ENCODE results near the gene ADARB2. TPM values are rescaled to one million over a fixed set of nuclear protein-coding genes. Genes with fewer than 3 reads are reported as not detected.

ADARB2 gene
- total and polyA plus RNA-seq, 2 experiments from 2014 or later, result 2.0 to 5.0 TPM

DNA sequence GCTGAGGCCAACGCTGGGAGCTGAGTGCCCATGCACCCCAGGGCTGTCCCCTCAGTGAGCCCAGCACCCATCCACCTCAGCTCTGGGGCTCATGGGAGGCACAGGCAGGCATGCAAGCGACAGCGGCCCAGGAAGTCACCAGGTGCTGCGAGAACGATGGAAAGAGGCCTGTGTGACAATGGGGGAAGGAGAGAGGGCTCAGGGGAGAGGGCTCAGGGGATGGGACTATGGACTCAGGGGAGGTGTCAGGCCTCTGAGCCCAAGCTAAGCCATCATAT, 388.6 kb downstream of the ADARB2 start (continued):
- TF ChIP-seq CREB1 (CRISPR knock-in tag; IDR thresholded peaks at IDR 0.05; ENCODE audit: low read depth), result no peak
- TF ChIP-seq, protein P1, sequence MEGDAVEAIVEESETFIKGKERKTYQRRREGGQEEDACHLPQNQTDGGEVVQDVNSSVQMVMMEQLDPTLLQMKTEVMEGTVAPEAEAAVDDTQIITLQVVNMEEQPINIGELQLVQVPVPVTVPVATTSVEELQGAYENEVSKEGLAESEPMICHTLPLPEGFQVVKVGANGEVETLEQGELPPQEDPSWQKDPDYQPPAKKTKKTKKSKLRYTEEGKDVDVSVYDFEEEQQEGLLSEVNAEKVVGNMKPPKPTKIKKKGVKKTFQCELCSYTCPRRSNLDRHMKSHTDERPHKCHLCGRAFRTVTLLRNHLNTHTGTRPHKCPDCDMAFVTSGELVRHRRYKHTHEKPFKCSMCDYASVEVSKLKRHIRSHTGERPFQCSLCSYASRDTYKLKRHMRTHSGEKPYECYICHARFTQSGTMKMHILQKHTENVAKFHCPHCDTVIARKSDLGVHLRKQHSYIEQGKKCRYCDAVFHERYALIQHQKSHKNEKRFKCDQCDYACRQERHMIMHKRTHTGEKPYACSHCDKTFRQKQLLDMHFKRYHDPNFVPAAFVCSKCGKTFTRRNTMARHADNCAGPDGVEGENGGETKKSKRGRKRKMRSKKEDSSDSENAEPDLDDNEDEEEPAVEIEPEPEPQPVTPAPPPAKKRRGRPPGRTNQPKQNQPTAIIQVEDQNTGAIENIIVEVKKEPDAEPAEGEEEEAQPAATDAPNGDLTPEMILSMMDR (conservative IDR thresholded peaks at IDR 0.05; ENCODE audit: low read depth in 2 of 2), result no peak
- TF ChIP-seq STAT1 (IDR thresholded peaks at IDR 0.05; ENCODE audit: unreplicated experiment), result no peak
- no peak for TF ChIP-seq POLR2AphosphoS5 (IDR thresholded peaks at IDR 0.05; ENCODE audit: low read depth)
- no peak for TF ChIP-seq NANOG (IDR thresholded peaks at IDR 0.05; ENCODE audit: borderline replicate concordance)
- no peak for TF ChIP-seq ZNF462 (CRISPR knock-in tag; IDR thresholded peaks at IDR 0.05)

DNA sequence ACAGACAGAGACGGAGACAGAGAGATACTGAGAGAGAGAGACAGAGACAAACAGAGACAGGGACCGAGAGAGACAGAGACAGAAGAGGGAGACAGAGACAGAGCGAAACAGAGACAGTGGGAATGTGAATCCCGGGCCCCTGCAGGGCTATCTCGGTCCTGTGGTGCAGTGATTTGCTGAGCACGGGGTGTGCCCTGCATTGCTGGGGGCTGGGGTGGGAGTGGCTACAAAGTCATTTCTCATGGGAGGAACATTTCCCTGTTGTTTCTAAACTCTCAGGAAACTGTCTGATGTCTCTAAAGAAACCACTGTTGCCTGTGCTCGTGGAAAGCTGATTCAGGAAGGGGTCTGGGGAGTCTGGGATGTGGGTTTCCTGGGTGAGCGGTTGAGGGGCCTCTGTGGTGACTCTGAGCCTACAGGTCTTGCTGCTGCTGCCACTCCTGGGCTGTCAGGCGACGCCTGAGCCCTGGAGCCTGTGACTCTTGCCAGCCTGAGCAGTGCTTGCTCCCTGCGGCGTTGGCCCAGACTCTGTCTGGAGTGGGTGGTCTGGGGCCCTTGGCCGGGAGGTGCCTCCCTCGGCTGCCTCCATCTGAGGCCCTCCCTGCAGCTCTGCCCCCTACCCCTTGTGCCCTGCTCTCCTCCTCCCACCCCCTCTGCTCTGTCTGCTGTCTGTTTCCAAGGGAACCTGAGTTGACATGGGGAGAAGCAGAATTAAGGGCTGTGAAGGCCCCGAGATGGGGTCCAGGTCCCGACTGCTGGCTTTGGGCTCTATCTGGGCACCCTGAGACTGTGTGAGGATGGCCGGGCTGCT, 389.2 kb downstream of the ADARB2 start:
- H3K27ac ChIP-seq (ENCODE audit: low read depth), result no peak overlapping the region
- H3K9me2 ChIP-seq (ENCODE audit: insufficient read depth), result 0 out of 2 replicates have a peak, but pooled peaks cover 2% of the 10 kb centered on the region
- DNase-seq (ENCODE audit: low spot score) (no peak), ATAC-seq (peak; percentile 83)
- no peaks in the 10 kb centered on the region for H3K36me3 ChIP-seq (ENCODE audit: insufficient read depth)
- H3K4me1 ChIP-seq (ENCODE audit: insufficient read depth), result no peaks in the 10 kb centered on the region
- H3K27me3 Mint-ChIP-seq (ENCODE audit: insufficient read depth, low read depth, poor library complexity), result peaks cover 11% of the 10 kb centered on the region
- H4K20me1 ChIP-seq (replicated peaks; ENCODE audit: insufficient read depth), result no peaks in the 10 kb centered on the region
- no peak overlapping the region for H3K4me2 ChIP-seq
- H3K4me1 Mint-ChIP-seq, result peaks cover 25% of the 10 kb centered on the region
- no peaks in the 10 kb centered on the region; the same call in 2 of the 3 replicates for H3K36me3 Mint-ChIP-seq (ENCODE audit: low read depth)
- no peaks in the 10 kb centered on the region for H3K27me3 ChIP-seq (ENCODE audit: insufficient read depth)
- no peaks in the 10 kb centered on the region for H3K79me2 ChIP-seq (replicated peaks; ENCODE audit: insufficient read depth)
- no peaks in the 10 kb centered on the region for H3K9me3 Mint-ChIP-seq
- no peak overlapping the region for H3K4me3 Mint-ChIP-seq
- H3K4me3 ChIP-seq, result no peak overlapping the region
- no peak overlapping the region for H2AFZ ChIP-seq
- H3K27ac Mint-ChIP-seq, result no peak overlapping the region
- no peaks in the 10 kb centered on the region for H3F3A ChIP-seq (replicated peaks; ENCODE audit: low read depth)
- TF ChIP-seq ZNF114 (CRISPR knock-in tag; IDR thresholded peaks at IDR 0.05) (no peak), ZNF462 (CRISPR knock-in tag; IDR thresholded peaks at IDR 0.05) (no peak), NANOG (IDR thresholded peaks at IDR 0.05; ENCODE audit: borderline replicate concordance) (no peak), CREB1 (CRISPR knock-in tag; IDR thresholded peaks at IDR 0.05; ENCODE audit: low read depth) (no peak)
